ENCODE data around the gene CYB5D1. TPM values are rescaled to one million over a fixed set of nuclear protein-coding genes. Genes with fewer than 3 reads are reported as not detected.

CYB5D1 gene
- total and polyA plus RNA-seq, 2 donors (not counting 1 experiment from before 2014, with no cell fraction given), result 6.8 to 6.9 TPM

- H3K4me3 ChIP-seq (replicated peaks in 1 of 4; ENCODE audit: control extremely low read depth in 1 of 4, insufficient read depth in 1 of 4, low read depth in 3 of 4, low read length in 4 of 4), result no peak overlapping the region
- no peaks in the 10 kb centered on the region for H3K79me2 ChIP-seq (ENCODE audit: control insufficient read depth, insufficient read depth, low read length)
- H2AFZ ChIP-seq (ENCODE audit: low read length), result no peak overlapping the region
- no peak for DNase-seq (ENCODE audit: low read depth in 2 of 2)
- H4K20me1 ChIP-seq (ENCODE audit: control insufficient read depth, extremely low read depth, insufficient read depth, low read length), result no peaks in the 10 kb centered on the region
- peaks cover 2% of the 10 kb centered on the region for H3K36me3 ChIP-seq (ENCODE audit: control insufficient read depth, insufficient read depth, low read length)
- TF ChIP-seq CTCF (conservative IDR thresholded peaks at IDR 0.05 in 1 of 2, IDR thresholded peaks at IDR 0.05 in 1 of 2; ENCODE audit: low read depth in 1 of 2, low read length in 2 of 2) (no peak), EZH2 (IDR thresholded peaks at IDR 0.05; ENCODE audit: low read length, missing control alignments) (no peak)
- no peak overlapping the region for H3K9ac ChIP-seq (ENCODE audit: insufficient read depth, low read length)
- no peak overlapping the region for H3K4me2 ChIP-seq (ENCODE audit: extremely low read depth, insufficient read depth, low read length)
- no peaks in the 10 kb centered on the region for H3K9me3 ChIP-seq (ENCODE audit: control insufficient read depth, insufficient read depth, low read depth, low read length)
- no peak overlapping the region for H3K27ac ChIP-seq (ENCODE audit: insufficient read depth, low read length)
- H3K4me1 ChIP-seq (ENCODE audit: control insufficient read depth, extremely low read depth, insufficient read depth, low read length), result no peaks in the 10 kb centered on the region
- H3K27me3 ChIP-seq (ENCODE audit: control insufficient read depth, insufficient read depth, low read length), result no peaks in the 10 kb centered on the region
Observed at GRCh38 chr17:7875804-7876370, 18.1 kb downstream of the CYB5D1 start.

- peaks cover 2% of the 10 kb centered on the region for H3K36me3 ChIP-seq (ENCODE audit: control insufficient read depth, insufficient read depth, low read length)
- no peak overlapping the region for H3K4me2 ChIP-seq (ENCODE audit: extremely low read depth, insufficient read depth, low read length)
- DNase-seq (ENCODE audit: low read depth in 2 of 2), result no peak
- H3K27me3 ChIP-seq (ENCODE audit: control insufficient read depth, insufficient read depth, low read length), result no peaks in the 10 kb centered on the region
- no peak overlapping the region for H3K9ac ChIP-seq (ENCODE audit: insufficient read depth, low read length)
- no peaks in the 10 kb centered on the region for H3K79me2 ChIP-seq (ENCODE audit: control insufficient read depth, insufficient read depth, low read length)
- H3K4me3 ChIP-seq (replicated peaks in 1 of 4; ENCODE audit: control extremely low read depth in 1 of 4, insufficient read depth in 1 of 4, low read depth in 3 of 4, low read length in 4 of 4), result no peak overlapping the region
- H2AFZ ChIP-seq (ENCODE audit: low read length), result no peak overlapping the region
- H4K20me1 ChIP-seq (ENCODE audit: control insufficient read depth, extremely low read depth, insufficient read depth, low read length), result no peaks in the 10 kb centered on the region
- H3K9me3 ChIP-seq (ENCODE audit: control insufficient read depth, insufficient read depth, low read depth, low read length), result no peaks in the 10 kb centered on the region
- H3K27ac ChIP-seq (ENCODE audit: insufficient read depth, low read length), result no peak overlapping the region
- TF ChIP-seq EZH2 (IDR thresholded peaks at IDR 0.05; ENCODE audit: low read length, missing control alignments) (no peak), CTCF (conservative IDR thresholded peaks at IDR 0.05 in 1 of 2, IDR thresholded peaks at IDR 0.05 in 1 of 2; ENCODE audit: low read depth in 1 of 2, low read length in 2 of 2) (no peak)
- H3K4me1 ChIP-seq (ENCODE audit: control insufficient read depth, extremely low read depth, insufficient read depth, low read length), result no peaks in the 10 kb centered on the region
Observed at GRCh38 chr17:7878234-7878633, 20.4 kb downstream of the CYB5D1 start.

- no peak overlapping the region for H2AFZ ChIP-seq (ENCODE audit: low read length)
- H3K79me2 ChIP-seq (ENCODE audit: control insufficient read depth, insufficient read depth, low read length), result no peaks in the 10 kb centered on the region
- no peaks in the 10 kb centered on the region for H3K9me3 ChIP-seq (ENCODE audit: control insufficient read depth, insufficient read depth, low read depth, low read length)
- no peak overlapping the region for H3K4me2 ChIP-seq (ENCODE audit: extremely low read depth, insufficient read depth, low read length)
- no peaks in the 10 kb centered on the region for H3K27me3 ChIP-seq (ENCODE audit: control insufficient read depth, insufficient read depth, low read length)
- no peak overlapping the region for H3K9ac ChIP-seq (ENCODE audit: insufficient read depth, low read length)
- TF ChIP-seq EZH2 (IDR thresholded peaks at IDR 0.05; ENCODE audit: low read length, missing control alignments) (no peak), CTCF (conservative IDR thresholded peaks at IDR 0.05 in 1 of 2, IDR thresholded peaks at IDR 0.05 in 1 of 2; ENCODE audit: low read depth in 1 of 2, low read length in 2 of 2) (no peak)
- H3K36me3 ChIP-seq (ENCODE audit: control insufficient read depth, insufficient read depth, low read length), result peaks cover 2% of the 10 kb centered on the region
- DNase-seq (ENCODE audit: low read depth in 2 of 2), result no peak
- no peak overlapping the region for H3K4me3 ChIP-seq (replicated peaks in 1 of 4; ENCODE audit: control extremely low read depth in 1 of 4, insufficient read depth in 1 of 4, low read depth in 3 of 4, low read length in 4 of 4)
- no peak overlapping the region for H3K27ac ChIP-seq (ENCODE audit: insufficient read depth, low read length)
- no peaks in the 10 kb centered on the region for H3K4me1 ChIP-seq (ENCODE audit: control insufficient read depth, extremely low read depth, insufficient read depth, low read length)
- no peaks in the 10 kb centered on the region for H4K20me1 ChIP-seq (ENCODE audit: control insufficient read depth, extremely low read depth, insufficient read depth, low read length)
Observed at GRCh38 chr17:7880076-7880868, 22.5 kb downstream of the CYB5D1 start.

Data from fibroblast of lung (primary cell).